Measurements from ENCODE around the gene FAM193B. TPM values are rescaled to one million over a fixed set of nuclear protein-coding genes. Genes with fewer than 3 reads are reported as not detected.

The FAM193B gene
- total RNA-seq, 1 experiment from 2014 or later, result 58.5 TPM

DNA sequence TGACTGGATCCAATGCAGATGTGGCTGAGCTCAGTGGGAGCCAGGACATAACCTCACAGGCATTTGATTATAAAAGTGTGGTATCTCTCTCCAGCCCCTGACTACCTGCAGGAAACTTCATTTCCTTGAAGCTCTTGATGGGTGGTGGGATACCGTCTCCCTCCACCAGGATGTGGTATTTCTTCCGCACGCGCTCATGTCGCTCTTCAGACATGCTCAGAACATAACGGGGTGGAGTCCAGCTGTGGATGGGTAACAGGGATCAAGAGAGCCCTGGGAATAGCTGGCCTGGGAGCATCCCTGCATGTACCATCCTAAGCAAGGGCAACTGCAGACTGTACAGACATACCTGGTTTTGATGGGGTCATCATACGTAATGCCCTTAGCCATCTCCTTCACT is 38.8 kb downstream of the FAM193B start:
- Histone ChIP-seq H3K4me3 (ENCODE audit: low read depth in 2 of 2, low read length in 2 of 2) (peak overlapping the region; percentile 93 to 94), H3K9me3 (ENCODE audit: control insufficient read depth, insufficient read depth, low read depth, low read length) (no peaks in the 10 kb centered on the region), H3K4me1 (ENCODE audit: control insufficient read depth, insufficient read depth, low read length) (peaks cover 19% of the 10 kb centered on the region), H3K27ac (ENCODE audit: low read length) (peak overlapping the region; percentile 91), H3K27me3 (ENCODE audit: control insufficient read depth, insufficient read depth, low read length) (no peaks in the 10 kb centered on the region), H3K36me3 (ENCODE audit: control insufficient read depth, insufficient read depth, low read length) (peaks cover 18% of the 10 kb centered on the region)
- BruUV-seq (replicated peaks), result TSS peak; percentile 84
- in situ Hi-C loops (cut with HindIII; ENCODE audit: low pct_unique_long_range_greater_than_20kb, low sequenced_read_pairs), result no loop called here
- TF ChIP-seq, protein P1, sequence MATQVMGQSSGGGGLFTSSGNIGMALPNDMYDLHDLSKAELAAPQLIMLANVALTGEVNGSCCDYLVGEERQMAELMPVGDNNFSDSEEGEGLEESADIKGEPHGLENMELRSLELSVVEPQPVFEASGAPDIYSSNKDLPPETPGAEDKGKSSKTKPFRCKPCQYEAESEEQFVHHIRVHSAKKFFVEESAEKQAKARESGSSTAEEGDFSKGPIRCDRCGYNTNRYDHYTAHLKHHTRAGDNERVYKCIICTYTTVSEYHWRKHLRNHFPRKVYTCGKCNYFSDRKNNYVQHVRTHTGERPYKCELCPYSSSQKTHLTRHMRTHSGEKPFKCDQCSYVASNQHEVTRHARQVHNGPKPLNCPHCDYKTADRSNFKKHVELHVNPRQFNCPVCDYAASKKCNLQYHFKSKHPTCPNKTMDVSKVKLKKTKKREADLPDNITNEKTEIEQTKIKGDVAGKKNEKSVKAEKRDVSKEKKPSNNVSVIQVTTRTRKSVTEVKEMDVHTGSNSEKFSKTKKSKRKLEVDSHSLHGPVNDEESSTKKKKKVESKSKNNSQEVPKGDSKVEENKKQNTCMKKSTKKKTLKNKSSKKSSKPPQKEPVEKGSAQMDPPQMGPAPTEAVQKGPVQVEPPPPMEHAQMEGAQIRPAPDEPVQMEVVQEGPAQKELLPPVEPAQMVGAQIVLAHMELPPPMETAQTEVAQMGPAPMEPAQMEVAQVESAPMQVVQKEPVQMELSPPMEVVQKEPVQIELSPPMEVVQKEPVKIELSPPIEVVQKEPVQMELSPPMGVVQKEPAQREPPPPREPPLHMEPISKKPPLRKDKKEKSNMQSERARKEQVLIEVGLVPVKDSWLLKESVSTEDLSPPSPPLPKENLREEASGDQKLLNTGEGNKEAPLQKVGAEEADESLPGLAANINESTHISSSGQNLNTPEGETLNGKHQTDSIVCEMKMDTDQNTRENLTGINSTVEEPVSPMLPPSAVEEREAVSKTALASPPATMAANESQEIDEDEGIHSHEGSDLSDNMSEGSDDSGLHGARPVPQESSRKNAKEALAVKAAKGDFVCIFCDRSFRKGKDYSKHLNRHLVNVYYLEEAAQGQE (IDR thresholded peaks at IDR 0.05; ENCODE audit: insufficient read depth in 1 of 2, low read depth in 2 of 2, low read length in 1 of 2), result no peak
- TF ChIP-seq, protein P2, sequence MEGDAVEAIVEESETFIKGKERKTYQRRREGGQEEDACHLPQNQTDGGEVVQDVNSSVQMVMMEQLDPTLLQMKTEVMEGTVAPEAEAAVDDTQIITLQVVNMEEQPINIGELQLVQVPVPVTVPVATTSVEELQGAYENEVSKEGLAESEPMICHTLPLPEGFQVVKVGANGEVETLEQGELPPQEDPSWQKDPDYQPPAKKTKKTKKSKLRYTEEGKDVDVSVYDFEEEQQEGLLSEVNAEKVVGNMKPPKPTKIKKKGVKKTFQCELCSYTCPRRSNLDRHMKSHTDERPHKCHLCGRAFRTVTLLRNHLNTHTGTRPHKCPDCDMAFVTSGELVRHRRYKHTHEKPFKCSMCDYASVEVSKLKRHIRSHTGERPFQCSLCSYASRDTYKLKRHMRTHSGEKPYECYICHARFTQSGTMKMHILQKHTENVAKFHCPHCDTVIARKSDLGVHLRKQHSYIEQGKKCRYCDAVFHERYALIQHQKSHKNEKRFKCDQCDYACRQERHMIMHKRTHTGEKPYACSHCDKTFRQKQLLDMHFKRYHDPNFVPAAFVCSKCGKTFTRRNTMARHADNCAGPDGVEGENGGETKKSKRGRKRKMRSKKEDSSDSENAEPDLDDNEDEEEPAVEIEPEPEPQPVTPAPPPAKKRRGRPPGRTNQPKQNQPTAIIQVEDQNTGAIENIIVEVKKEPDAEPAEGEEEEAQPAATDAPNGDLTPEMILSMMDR (IDR thresholded peaks at IDR 0.05), result no peak
- TF ChIP-seq POLR2AphosphoS5 (IDR thresholded peaks at IDR 0.05; ENCODE audit: low read depth, low read length) (no peak), TCF7L2 (IDR thresholded peaks at IDR 0.05; ENCODE audit: low read depth, low read length) (no peak)
- POLR2A ChIA-PET, result interaction anchor here (1.3 kb wide), 1 partner anchor 18 kb away, joined by 4 read pairs; the partner anchor contains the start of gene PDLIM7
- intact Hi-C loops (cut with micrococcal nuclease; ENCODE audit: unreplicated experiment), result no loop called here
- DNase-seq (ENCODE audit: low read depth, low spot score), result no peak
- ATAC-seq, result no peak
- CTCF ChIA-PET, result no interaction called here

DNA sequence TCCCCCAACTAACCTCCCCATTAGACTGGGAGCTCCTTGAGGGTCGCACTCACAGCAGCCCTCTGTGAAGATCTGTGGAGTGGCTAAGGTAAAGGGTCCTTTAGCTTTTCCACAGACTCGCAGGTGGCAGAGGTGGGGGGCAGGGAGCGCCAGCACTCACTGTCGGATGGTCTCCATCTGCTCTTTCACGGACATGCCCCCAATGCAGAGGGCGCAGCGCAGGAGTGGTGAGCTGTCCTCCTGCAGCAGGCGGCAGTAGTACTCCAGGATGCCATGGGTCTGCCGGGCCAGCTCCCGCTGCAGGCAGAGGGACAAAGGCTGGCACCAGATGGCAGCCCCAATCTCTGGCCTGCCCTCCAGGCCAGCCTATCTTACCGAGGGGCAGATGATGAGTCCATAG is 39.8 kb downstream of the FAM193B start:
- peaks cover 14% of the 10 kb centered on the region for H3K36me3 ChIP-seq (ENCODE audit: control insufficient read depth, insufficient read depth, low read length)
- H3K9me3 ChIP-seq (ENCODE audit: control insufficient read depth, insufficient read depth, low read depth, low read length), result no peaks in the 10 kb centered on the region
- POLR2A ChIA-PET, result no interaction called here
- TF ChIP-seq, protein P2 (IDR thresholded peaks at IDR 0.05), result no peak
- TF ChIP-seq TCF7L2 (IDR thresholded peaks at IDR 0.05; ENCODE audit: low read depth, low read length) (no peak), POLR2AphosphoS5 (IDR thresholded peaks at IDR 0.05; ENCODE audit: low read depth, low read length) (no peak), SIN3A (IDR thresholded peaks at IDR 0.05; ENCODE audit: borderline replicate concordance, insufficient read depth, low read depth, low read length) (no peak)
- TF ChIP-seq, protein P1 (IDR thresholded peaks at IDR 0.05; ENCODE audit: insufficient read depth in 1 of 2, low read depth in 2 of 2, low read length in 1 of 2), result no peak
- no TSS peak for BruUV-seq (replicated peaks)
- DNase-seq (ENCODE audit: low read depth, low spot score) (no peak), ATAC-seq (no peak)
- H3K27ac ChIP-seq (ENCODE audit: low read length), result no peak overlapping the region
- peaks cover 21% of the 10 kb centered on the region for H3K4me1 ChIP-seq (ENCODE audit: control insufficient read depth, insufficient read depth, low read length)
- in situ Hi-C loops (cut with HindIII; ENCODE audit: low pct_unique_long_range_greater_than_20kb, low sequenced_read_pairs) (no loop called here), intact Hi-C loops (cut with micrococcal nuclease; ENCODE audit: unreplicated experiment) (no loop called here)
- H3K27me3 ChIP-seq (ENCODE audit: control insufficient read depth, insufficient read depth, low read length), result no peaks in the 10 kb centered on the region
- H3K4me3 ChIP-seq (ENCODE audit: low read depth in 2 of 2, low read length in 2 of 2), result no peak overlapping the region
- CTCF ChIA-PET, result no interaction called here

Data from Panc1 (cell line).